Suprapubic skin (tissue), 3 donors: ENCODE data around the gene ZSCAN29.

ENCODE experiments used
- CTCF ChIP-seq, 2 donors: fragments of 200-600 bp in 1 of 2; fragments of 450-650 bp in 1 of 2; sonication (generic) in 1 of 2; IDR thresholded peaks; one replicate each; pipeline ENCODE4 v1.5.1; 2016 to 2019; ENCODE audit warnings: antibody characterized with exemption in 2 of 2, mild to moderate bottlenecking in 1 of 2, moderate library complexity in 1 of 2
- POLR2AphosphoS5 ChIP-seq, 3 donors: sonication (generic); formaldehyde crosslinking; IDR thresholded peaks; one replicate each; pipeline ENCODE4 v1.6.1; 2017; ENCODE audit warnings: antibody characterized with exemption in 3 of 3

- TF ChIP-seq CTCF (IDR thresholded peaks at IDR 0.05) (no peak), POLR2AphosphoS5 (IDR thresholded peaks at IDR 0.05) (no peak)
Measured at GRCh38 chr15:43408789-43409188, 37.9 kb upstream of the ZSCAN29 start.
